Stimulated activated CD8-positive, alpha-beta memory T cell treated with anti-CD3 and anti-CD28 coated beads, Interleukin-2, amount 100 ng/mL, for 1 hour (primary cell): ENCODE data around the gene NRDE2.
"Not testable (repeated sequence)": the region's sequence is repeated elsewhere in the genome, so short reads cannot be mapped to it uniquely, and the experiment has no call there.

Experiments used
- DNase-seq, 2 donors: peaks; one replicate each; pipeline ENCODE4 v3.0.0-alpha.2; 2020; ENCODE audit warnings: low read depth in 2 of 2

Gene NRDE2

DNA sequence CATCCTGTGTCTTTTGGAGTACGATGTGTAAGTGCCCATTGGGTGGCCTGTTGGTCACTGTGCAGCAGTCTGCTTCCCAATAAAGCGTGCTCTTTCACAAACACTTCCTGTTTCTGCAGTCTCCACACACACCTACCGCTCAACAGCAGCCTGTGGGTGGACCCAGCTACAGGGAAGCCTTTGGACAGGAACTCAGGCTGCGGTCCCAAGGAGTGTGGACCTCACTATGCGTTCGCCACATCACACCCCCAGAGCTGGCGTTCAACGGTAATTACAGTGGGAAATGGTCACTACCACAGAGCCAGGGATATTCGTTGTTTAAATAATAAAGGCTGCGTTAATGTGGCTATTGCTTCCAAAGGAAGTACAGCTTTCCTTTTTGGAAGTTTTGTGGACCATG lies 59.2 kb downstream of the NRDE2 start:
- no peak for DNase-seq

- no peak for DNase-seq
Observed at GRCh38 chr14:90268420-90268819, 63.3 kb downstream of the NRDE2 start.

DNA sequence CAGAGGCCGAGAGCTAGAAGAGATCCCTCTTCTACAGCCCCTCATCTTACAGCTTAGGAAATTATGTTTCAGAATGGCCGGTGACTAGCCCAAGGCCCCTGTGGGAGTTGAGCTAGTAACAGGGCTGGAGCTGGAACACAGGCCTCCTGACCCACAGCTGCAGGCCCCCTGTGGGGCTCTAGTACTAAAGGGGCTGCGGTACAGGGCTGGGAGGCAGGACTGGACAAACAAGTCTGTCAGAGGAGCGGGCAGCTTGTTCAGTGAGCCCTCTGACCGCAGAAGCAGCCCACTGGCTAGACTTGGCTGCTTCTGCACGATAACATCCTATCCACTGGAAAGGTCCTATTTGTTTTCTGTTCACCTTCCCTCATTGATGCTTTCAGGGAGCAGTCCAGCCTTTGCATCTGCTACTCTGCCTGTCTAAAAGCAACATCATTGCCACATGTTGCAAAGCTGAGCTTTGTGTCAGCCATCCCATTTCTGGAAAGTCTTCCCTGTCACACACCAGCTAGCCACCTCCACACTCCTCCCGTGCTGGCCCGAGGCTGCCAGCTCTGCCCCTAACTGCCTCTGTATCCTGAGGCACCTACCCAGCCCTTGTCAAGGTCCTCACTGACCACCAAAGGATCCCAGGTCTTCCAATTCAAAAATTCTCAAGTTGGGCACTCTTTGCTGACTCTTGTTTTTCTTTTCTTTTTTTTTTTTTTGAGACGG lies 65.1 kb downstream of the NRDE2 start:
- no peak for DNase-seq

DNA sequence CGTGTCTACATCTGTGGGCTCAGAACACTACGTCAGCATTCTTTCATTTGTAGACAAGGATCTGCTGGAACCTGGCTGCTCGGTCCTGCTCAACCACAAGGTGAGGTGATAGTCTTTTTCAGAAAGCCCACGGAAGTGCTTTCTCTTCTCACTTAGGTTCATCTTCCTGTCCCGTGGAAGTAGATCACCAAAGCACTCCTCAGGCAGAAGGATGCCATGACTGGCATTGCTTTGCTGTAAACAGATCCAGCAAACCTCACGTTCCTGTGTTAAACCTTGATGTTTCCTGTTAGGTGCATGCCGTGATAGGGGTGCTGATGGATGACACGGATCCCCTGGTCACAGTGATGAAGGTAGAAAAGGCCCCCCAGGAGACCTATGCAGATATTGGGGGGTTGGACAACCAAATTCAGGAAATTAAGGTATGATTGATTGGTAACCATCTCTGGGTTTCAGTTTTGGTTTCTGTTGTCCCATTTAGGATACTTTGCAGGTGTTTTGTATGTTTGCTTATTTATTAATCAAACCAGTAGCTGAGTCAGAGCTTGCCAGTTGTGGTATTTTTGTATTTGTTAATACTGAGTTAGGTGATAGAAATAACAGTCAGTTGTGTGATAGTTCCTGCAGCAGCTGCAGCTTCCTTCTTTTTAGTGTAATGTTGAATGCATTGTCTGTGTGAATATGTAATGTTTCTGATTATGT lies 67.8 kb downstream of the NRDE2 start:
- no peak for DNase-seq

- DNase-seq, result peak; percentile 74 to 76
Observed at GRCh38 chr14:90256354-90257131, 75.2 kb downstream of the NRDE2 start, which contains the start of gene PSMC1. PSMC1 (plus strand) TSS chr14:90256553; CDS start chr14:90256598, 45 bp downstream.

DNA sequence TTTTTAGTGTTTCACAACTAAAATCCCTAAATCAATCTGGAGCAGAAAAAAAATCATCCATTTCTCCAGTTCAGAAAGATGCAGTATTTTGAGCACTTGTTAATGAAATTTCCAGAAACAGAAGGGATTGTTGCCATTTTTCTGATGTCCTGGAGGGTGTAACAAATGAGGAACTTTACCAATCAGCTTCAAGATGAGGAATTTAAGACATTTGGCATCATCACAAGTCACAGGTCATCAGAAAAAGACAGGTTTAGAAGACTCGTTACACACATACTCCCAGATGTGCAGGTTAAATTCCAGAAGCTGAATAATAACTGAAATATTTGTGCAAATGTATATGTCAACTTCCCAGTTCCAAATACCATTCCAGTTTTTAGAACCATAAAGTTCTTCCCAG lies 75.9 kb downstream of the NRDE2 start:
- DNase-seq, result no peak

DNA sequence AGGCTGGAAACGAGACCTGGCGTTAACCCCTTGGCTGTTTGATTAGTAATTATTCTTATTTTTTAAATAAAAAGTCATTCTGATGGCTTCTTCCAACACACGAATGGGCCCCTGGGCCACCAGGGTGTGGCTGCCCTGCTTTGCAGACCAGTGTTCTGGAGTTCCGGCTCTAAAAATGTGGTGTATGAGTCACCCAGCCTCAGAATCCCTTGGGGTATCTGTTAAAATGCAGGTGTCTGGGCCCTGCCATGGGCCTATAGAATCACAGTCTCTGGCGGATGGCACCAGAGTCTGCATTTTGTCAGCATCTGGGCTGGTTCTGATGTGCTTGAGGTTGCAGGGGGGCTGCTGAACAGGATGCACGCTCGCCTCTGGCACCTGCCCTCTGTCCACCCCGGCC lies 77.9 kb downstream of the NRDE2 start:
- DNase-seq, result no peak

GRCh38 chr14:90248594-90248993 lies 83.1 kb downstream of the NRDE2 start:
- no peak for DNase-seq

GRCh38 chr14:90247441-90247840 lies 84.3 kb downstream of the NRDE2 start:
- not testable (repeated sequence) for DNase-seq

DNA sequence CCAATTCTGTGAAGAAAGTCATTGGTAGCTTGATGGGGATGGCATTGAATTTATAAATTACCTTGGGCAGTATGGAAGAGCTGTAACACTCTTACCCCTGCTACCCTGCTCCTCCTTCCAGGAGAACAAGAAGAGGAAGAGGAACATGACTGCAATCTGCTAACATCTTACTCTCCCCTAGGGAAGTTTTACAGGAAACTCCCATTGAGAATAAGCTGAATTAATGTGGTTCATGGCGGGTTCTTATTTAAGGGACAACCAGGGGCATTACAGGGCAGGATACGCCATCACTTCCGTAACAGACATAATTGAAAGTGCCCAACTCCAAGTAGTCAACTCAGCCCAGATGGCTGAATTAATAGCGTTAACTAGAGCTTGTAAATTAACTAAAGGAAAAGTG lies 84.8 kb downstream of the NRDE2 start:
- no peak for DNase-seq

- no peak for DNase-seq
Observed at GRCh38 chr14:90242444-90242843, 89.3 kb downstream of the NRDE2 start.

DNA sequence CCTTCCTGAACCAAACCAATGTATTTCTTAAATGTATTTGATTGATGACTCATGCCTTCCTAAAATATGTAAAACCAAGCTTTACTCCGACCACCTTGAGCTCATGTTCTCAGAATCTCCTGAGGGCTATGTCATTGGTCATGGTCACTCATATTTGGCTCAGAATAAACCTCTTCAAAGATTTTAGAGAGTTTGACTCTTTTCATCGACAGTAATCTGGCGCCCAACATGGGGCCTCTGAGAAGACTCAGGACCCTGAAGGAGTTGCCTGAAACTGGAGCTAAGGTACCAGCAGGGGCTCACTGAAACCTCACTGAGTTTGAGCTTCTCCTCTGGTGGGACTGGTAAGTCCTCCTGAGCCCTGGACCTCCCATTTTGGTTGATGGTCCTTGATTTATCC lies 92.6 kb downstream of the NRDE2 start:
- no peak for DNase-seq

GRCh38 chr14:90235179-90235976 lies 96.4 kb downstream of the NRDE2 start:
- peak; percentile 40 to 41 for DNase-seq

DNA sequence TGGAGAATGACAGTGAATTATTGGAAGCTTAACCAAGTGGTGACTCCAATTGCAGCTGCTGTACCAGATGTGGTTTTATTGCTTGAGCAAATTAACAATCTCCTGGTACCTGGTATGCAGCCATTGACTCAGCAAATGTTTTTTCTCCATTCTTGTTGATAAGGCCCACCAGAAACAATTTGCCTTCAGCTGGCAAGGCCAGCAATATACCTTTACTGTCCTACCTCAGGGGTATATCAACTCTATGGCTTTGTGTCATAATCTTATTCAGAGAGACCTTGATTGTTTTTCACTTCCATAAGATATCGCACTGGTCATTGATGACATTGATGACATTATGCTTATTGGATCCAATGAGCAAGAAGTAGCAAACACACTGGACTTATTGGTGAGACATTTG lies 101.8 kb downstream of the NRDE2 start:
- DNase-seq, result not testable (repeated sequence)

- DNase-seq, result no peak
Observed at GRCh38 chr14:90228478-90228877, 103.3 kb downstream of the NRDE2 start.
